RKO (cell line): ENCODE results near the gene GDI1.
A peak's percentile ranks its signal among the peaks of the same experiment; 100 is the strongest.

Experiments
- DNase-seq: peaks from one replicate; pipeline ENCODE4 v3.0.0-alpha.2; 2016; ENCODE audit warnings: low spot score

Gene GDI1

DNA sequence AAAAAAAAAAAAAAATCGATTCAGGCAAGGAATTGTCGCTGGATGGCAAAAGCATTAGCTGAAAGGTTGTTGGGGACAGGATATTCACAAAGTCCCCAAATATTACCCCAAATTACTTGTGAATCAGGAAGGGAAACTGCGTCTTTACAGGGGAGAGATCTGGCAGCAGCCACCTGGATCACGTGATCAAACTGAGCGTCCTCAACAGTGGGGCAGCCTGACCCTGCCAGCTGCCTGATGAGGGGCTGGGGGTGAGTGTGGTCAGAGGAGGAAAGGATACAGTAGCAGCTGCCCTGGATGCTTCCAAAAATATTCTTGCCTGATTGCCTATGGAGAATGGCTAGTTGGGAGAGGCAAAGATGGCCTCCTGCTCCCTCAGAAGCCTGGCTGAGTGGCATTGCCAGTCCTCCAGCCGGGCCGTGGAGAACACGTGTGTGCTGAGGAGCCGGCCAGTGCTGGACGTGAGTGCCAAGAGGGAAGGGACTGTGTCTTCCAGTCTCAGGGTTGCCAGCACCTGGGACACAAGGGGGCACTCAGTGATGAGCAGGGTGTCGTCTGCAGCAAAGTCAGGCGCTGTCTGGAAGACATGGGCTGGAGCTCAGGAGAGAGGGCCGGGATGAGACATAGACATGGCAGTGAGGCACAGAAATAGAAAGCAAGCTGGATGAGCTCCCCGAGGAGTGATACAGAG is 45.1 kb downstream of the GDI1 start:
- no peak for DNase-seq

DNA sequence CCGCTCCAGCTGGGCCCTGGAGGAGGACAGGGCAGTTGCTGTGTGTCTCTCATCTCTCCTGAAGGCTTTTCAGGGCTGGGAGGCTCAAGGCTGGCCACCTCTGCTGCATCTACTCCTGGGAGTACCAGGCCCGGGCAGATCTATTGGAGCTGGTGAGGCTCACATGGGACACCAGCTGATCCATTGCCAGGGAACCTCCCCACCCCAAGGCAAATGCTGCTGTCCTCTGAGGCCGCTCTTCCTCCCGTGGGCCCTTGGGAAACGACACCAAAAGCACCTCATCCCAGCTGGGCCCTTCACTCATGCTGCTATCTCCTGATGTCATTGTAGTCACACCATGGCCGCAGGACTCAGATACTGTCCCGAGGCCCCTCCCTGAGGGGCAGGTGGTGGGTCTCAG is 45.8 kb downstream of the GDI1 start:
- DNase-seq = no peak

DNA sequence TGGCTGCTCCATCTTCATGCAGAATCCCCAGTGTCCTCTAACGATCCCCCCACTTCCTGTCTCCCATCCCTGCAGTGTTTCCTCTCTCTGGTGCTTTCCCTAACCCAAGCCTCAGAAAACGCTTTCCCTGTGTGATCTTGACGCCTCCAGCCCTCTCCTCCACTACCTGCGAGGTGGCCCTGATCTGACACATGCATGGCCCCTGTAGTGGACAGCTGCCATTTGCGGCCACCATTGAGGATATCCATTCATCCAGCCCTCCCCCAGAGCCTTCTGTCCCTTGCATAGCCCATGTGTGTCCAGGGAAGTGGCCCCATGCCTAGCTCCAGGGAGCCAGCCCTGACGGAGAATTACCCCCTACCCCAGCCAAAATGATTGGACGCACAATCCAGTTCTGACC is 46.4 kb downstream of the GDI1 start:
- DNase-seq = no peak

DNA sequence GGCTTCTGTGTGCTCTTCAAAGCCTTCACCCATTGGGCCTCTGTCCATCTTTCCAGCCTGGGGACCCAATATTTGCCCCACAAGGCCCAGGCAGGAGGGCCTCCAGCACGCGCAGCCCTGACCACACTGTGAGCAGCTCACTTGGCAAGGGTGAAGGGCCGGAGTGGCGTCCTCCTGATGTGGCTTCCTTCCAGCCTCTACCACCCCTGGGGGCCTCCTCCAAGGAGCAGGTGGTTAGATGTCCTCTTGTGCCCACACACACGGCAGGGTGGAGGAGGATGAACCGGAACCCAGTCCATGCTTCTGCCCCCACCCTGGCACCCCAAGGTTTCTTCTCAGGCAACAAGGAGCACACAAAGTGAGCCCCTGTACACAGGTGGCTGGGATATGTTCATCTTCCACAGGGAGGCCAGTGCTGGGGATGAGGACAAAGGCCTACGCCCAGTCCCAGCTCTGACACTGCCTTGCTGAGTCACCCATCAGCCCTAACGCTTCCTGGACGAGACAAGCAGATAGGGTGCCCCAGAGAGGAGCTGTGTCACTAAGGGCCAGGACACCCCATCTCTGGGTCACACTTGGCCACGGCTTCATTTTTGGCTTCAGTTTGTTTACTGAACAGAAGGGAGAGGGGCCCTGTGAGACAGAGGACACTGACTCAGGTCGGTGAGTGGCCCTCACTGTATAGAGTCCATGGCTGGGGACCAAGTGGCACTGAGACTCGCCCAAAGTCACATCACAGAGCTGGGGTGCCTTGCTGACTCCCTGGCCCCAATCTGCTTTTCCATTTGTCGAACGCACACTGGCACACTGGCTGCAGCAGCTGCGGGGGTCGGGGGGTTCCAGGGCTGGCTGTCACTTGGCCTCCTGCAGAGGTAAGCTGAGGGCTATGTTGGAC is 47.5 kb downstream of the GDI1 start:
- DNase-seq = peak; percentile 33

GRCh38 chrX:154485150-154486051 is 48.4 kb downstream of the GDI1 start:
- no peak for DNase-seq

- DNase-seq = no peak
Observed at GRCh38 chrX:154486052-154486395, 49.1 kb downstream of the GDI1 start.

GRCh38 chrX:154486396-154487207 is 49.6 kb downstream of the GDI1 start, which contains the start of gene UBL4A:
Gene UBL4A, minus strand, starts transcription at chrX:154486615. Its CDS starts 31 bp downstream, at chrX:154486584.
- peak; percentile 61 for DNase-seq

DNA sequence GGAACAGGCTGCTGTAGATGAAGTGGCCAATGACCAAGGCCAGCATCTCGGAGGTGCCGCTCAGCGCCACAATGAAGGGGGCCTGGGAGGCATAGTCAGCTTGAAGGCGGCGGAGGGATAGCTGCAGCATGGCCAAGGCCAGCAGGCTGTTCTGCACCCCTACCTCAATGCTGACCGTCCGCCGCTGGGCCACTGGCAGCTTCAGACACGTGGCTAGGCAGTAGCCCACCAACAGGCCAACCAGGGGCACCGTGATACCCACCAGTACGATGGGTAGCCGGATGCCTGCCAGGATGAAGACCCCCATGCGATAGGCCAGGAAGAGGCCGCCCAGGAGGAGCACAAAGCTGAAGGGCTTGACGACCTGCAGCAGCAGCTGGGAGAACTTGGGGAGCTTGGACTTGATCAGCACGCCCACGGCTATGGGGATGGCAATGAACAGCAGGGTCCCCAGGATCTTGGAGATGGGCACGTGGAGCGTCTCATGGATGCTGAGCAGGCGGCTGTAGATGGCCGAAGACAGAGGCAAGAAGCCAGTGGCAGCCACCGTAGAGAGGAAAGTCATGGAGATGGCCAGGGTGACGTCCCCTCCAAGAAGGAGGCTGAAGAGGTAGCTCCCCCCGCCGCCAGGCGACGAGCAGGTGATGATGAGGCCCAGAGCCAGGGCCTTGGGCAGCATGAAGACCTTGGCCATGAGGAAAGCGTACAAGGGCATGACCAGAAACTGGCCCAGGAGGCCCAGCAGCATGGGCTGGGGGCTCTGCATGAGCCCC is 50.8 kb downstream of the GDI1 start:
- DNase-seq = no peak

GRCh38 chrX:154488336-154489075 is 51.6 kb downstream of the GDI1 start:
- DNase-seq = no peak

DNA sequence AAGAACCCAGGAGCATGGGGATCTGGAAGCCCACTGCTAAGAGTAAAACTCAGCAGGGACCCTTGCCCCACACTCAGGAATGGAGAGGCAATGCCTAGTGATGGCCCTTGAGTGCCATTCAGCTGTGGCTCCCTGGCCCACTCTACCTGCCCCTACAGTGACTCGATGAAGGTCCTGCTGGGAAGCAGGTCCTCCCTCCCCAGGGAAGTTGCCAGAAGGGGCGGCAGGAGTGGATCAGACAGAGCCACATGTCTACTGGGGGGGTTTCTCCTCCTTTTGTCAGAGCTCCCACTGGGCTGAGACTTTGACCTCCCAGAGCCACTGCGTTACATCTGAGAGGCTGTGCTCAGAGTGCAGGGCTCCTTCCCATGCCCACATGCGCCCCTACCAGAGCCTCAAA is 52.2 kb downstream of the GDI1 start:
- DNase-seq = no peak

DNA sequence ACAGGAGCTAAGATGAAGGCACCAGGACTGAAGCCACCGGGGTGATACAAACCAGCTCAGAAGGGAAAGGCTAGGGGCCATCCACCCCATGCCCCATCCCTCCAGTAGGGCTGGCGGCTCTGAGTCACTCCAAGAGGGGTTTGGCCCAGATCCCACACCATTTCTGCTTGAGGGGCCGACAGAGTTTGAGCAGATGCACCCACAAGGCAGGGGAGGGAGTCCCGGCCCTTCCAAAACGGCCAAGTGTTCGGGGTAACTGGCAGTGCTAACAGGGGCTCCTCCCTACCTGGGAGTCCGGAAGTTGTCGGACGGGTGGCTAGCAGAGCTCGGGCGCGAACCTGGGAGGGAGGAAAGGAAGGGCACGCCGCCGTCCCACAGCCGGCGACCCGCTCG is 53.1 kb downstream of the GDI1 start:
- DNase-seq = peak; percentile 68

- DNase-seq = peak; percentile 93
Observed at GRCh38 chrX:154490414-154491083, 53.6 kb downstream of the GDI1 start, which contains the start of gene SLC10A3. Gene SLC10A3, minus strand, starts transcription at chrX:154490629. Its CDS starts 1,689 bp downstream, at chrX:154488940.
